HG03457 (cell line): ENCODE measurements around the gene RPS13.
A peak's percentile ranks its signal among the peaks of the same experiment; 100 is the strongest.
"Not testable (repeated sequence)": the region's sequence is repeated elsewhere in the genome, so short reads cannot be mapped to it uniquely, and the experiment has no call there.

Experiments used
- ATAC-seq: cut with Tn5 transposase; IDR thresholded peaks from one replicate; pipeline ENCODE4 v1.9.1; 2021; ENCODE audit warnings: moderate number of reproducible peaks; ENCODE audit not compliant: unreplicated experiment

The RPS13 gene

GRCh38 chr11:17077520-17078401 is at the start of gene RPS13:
RPS13 (minus strand) TSS chr11:17077667; CDS start chr11:17077641, 26 bp downstream.
- peak; percentile 95 for ATAC-seq

- ATAC-seq: no peak
Measured at GRCh38 chr11:17121981-17122380, 44.5 kb upstream of the RPS13 start.

- ATAC-seq: no peak
Measured at GRCh38 chr11:17117262-17117661, 39.8 kb upstream of the RPS13 start.

GRCh38 chr11:17116117-17116516 is 38.6 kb upstream of the RPS13 start:
- no peak for ATAC-seq

- not testable (repeated sequence) for ATAC-seq
Measured at GRCh38 chr11:17107745-17108144, 30.3 kb upstream of the RPS13 start.

GRCh38 chr11:17105404-17106040 is 28.1 kb upstream of the RPS13 start:
- ATAC-seq: not testable (repeated sequence)

GRCh38 chr11:17102462-17102861 is 25.0 kb upstream of the RPS13 start:
- no peak for ATAC-seq

GRCh38 chr11:17098658-17099057 is 21.2 kb upstream of the RPS13 start:
- no peak for ATAC-seq

GRCh38 chr11:17098038-17098437 is 20.6 kb upstream of the RPS13 start:
- ATAC-seq: no peak

GRCh38 chr11:17085976-17086375 is 8.5 kb upstream of the RPS13 start:
- not testable (repeated sequence) for ATAC-seq

- ATAC-seq: peak; percentile 8
Measured at GRCh38 chr11:17077240-17077519, 287 bp downstream of the RPS13 start.

GRCh38 chr11:17076517-17077239 is 789 bp downstream of the RPS13 start:
- no peak for ATAC-seq

GRCh38 chr11:17075506-17075905 is 2.0 kb downstream of the RPS13 start:
- ATAC-seq: no peak

GRCh38 chr11:17073370-17074027 is 4.0 kb downstream of the RPS13 start:
- no peak for ATAC-seq

GRCh38 chr11:17067417-17067816 is 10.1 kb downstream of the RPS13 start:
- no peak for ATAC-seq

GRCh38 chr11:17066691-17067090 is 10.8 kb downstream of the RPS13 start:
- ATAC-seq: no peak

GRCh38 chr11:17063171-17064002 is 14.1 kb downstream of the RPS13 start:
- ATAC-seq: no peak

- ATAC-seq: not testable (repeated sequence)
Measured at GRCh38 chr11:17051146-17051545, 26.3 kb downstream of the RPS13 start.

- ATAC-seq: not testable (repeated sequence)
Measured at GRCh38 chr11:17048491-17048890, 29.0 kb downstream of the RPS13 start.

GRCh38 chr11:17046690-17047089 is 30.8 kb downstream of the RPS13 start:
- no peak for ATAC-seq
